DND-41 (cell line): ENCODE results near the gene TMEM175.

Experiments
- ATAC-seq: fragments of 200-7000 bp; cut with Tn5 transposase; 3 replicates; pipeline ENCODE4 v1.9.1; 2021; ENCODE audit warnings: low read depth; ENCODE audit not compliant: insufficient read depth
- DNase-seq: peaks from one replicate; pipeline ENCODE4 v3.0.0-alpha.2; 2020
- H2AFZ ChIP-seq: 2 replicates; pipeline ENCODE4 v1.6.0; 2012; ENCODE audit warnings: low read depth, low read length
- H3K27ac ChIP-seq: 2 replicates; pipeline ENCODE4 v1.5.1; 2012; ENCODE audit warnings: low read length, inconsistent platforms
- H3K27me3 ChIP-seq: fragments of 200-600 bp; sonication (generic); 2 replicates; pipeline ENCODE4 v1.6.0; 2012; ENCODE audit warnings: low read length, mild to moderate bottlenecking, inconsistent platforms; ENCODE audit not compliant: insufficient read depth, poor library complexity
- H3K36me3 ChIP-seq: 2 replicates; pipeline ENCODE4 v1.5.1; 2012; ENCODE audit warnings: low read length, inconsistent platforms; ENCODE audit not compliant: insufficient read depth
- H3K4me1 ChIP-seq: 2 replicates; pipeline ENCODE4 v1.5.1; 2012; ENCODE audit warnings: mild to moderate bottlenecking, low read length; ENCODE audit not compliant: insufficient read depth
- H3K4me2 ChIP-seq: 2 replicates; pipeline ENCODE4 v1.6.0; 2012; ENCODE audit warnings: mild to moderate bottlenecking, moderate library complexity, low read length, inconsistent platforms; ENCODE audit not compliant: insufficient read depth
- H3K4me3 ChIP-seq, 2 experiments: fragments of 200-600 bp in 1 of 2; shearing (Covaris generic) in 1 of 2; 2 replicates each; pipeline ENCODE4 v1.5.1; 2012 to 2016; ENCODE audit warnings: inconsistent platforms in 2 of 2, low read length in 2 of 2, mild to moderate bottlenecking in 2 of 2, low read depth in 1 of 2, moderate library complexity in 1 of 2
- H3K79me2 ChIP-seq: 2 replicates; pipeline ENCODE4 v1.6.0; 2012; ENCODE audit warnings: low read length, inconsistent platforms; ENCODE audit not compliant: insufficient read depth
- H3K9ac ChIP-seq: 2 replicates; pipeline ENCODE4 v1.6.0; 2012; ENCODE audit warnings: low read depth, mild to moderate bottlenecking, inconsistent platforms, low read length, moderate library complexity
- H3K9me3 ChIP-seq: 2 replicates; pipeline ENCODE4 v1.5.1; 2012; ENCODE audit warnings: low read length, moderate library complexity, mild to moderate bottlenecking, inconsistent platforms; ENCODE audit not compliant: insufficient read depth, severe bottlenecking
- H4K20me1 ChIP-seq: 2 replicates; pipeline ENCODE4 v1.6.0; 2012; ENCODE audit warnings: low read length; ENCODE audit not compliant: insufficient read depth
- EZH2 ChIP-seq: IDR thresholded peaks from 3 replicates; pipeline ENCODE4 v1.6.1; 2012; ENCODE audit warnings: borderline replicate concordance, low read depth, mild to moderate bottlenecking, moderate library complexity, low read length, inconsistent platforms; ENCODE audit not compliant: severe bottlenecking
- TF ChIP-seq, protein P1 (sequence below): IDR thresholded peaks from 2 replicates; pipeline ENCODE4 v1.5.1; 2012; ENCODE audit warnings: borderline replicate concordance, low read length, moderate library complexity, mild to moderate bottlenecking; ENCODE audit not compliant: poor library complexity, severe bottlenecking; ENCODE audit errors: extremely low read depth

The TMEM175 gene

DNA sequence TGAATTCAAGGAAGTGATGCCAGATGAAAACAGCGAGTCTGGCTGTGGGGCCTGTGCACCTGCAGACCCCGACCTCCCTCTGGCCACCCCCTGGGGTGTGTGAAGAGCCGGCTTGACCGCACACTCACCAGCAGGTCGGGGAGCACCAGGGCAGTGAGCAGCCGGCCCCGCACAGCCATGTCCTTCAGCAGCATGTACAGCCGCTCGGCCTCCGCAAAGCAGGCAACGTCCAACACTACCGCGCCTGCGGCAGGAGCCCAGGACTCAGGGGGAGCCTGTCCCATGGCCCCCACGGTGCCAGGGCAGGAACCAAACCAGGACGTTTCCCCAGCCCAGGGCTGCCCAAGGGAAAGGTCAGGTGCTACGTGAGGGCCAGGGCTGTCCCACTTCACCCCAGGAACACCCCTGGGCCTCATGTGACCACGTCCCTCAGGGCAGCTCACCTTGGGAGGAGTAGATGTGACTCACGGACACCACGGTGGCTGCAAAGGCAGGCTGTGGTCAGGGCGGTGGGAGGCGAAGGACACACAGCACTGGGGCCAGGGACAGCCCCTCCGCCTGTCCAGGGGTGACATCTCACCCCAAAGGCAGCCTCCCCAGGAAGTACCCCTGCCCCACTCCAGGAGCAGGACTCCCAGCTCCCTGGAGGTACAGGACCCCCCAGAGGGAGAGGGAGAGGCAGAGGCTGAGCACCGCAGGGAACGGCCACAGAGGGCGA lies 32.9 kb downstream of the TMEM175 start:
- Histone ChIP-seq H4K20me1 (peaks cover 13% of the 10 kb centered on the region), H3K4me3 (no peak overlapping the region), H3K79me2 (peaks cover 3% of the 10 kb centered on the region; the same call in 1 of the 2 replicates), H3K27ac (no peak overlapping the region), H3K9me3 (no peaks in the 10 kb centered on the region), H3K9ac (no peak overlapping the region), H3K36me3 (peaks cover 65% of the 10 kb centered on the region), H2AFZ (no peak overlapping the region), H3K4me1 (no peaks in the 10 kb centered on the region), H3K27me3 (no peaks in the 10 kb centered on the region), H3K4me2 (no peak overlapping the region)
- ATAC-seq (no peak), DNase-seq (no peak)
- no peak for TF ChIP-seq EZH2
- TF ChIP-seq, protein P1, sequence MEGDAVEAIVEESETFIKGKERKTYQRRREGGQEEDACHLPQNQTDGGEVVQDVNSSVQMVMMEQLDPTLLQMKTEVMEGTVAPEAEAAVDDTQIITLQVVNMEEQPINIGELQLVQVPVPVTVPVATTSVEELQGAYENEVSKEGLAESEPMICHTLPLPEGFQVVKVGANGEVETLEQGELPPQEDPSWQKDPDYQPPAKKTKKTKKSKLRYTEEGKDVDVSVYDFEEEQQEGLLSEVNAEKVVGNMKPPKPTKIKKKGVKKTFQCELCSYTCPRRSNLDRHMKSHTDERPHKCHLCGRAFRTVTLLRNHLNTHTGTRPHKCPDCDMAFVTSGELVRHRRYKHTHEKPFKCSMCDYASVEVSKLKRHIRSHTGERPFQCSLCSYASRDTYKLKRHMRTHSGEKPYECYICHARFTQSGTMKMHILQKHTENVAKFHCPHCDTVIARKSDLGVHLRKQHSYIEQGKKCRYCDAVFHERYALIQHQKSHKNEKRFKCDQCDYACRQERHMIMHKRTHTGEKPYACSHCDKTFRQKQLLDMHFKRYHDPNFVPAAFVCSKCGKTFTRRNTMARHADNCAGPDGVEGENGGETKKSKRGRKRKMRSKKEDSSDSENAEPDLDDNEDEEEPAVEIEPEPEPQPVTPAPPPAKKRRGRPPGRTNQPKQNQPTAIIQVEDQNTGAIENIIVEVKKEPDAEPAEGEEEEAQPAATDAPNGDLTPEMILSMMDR: no peak

DNA sequence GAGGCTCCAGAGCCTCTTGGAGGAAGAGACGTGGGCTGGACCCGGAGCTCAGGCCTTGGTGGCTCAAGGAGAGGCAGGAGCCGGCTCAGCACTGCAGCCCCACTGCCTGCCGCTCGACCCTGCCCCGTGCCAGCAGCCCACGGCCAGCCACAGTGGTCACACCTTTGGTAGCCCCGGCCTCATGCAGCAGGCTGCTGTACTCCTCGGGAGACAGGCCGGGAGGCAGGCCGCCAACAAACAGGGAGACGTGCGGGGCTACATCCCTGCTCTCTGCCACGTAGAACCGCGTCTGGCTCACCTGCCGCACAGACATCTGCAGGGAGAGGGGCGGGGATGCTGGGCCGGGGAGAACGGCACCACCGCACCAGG lies 33.5 kb downstream of the TMEM175 start:
- DNase-seq: no peak
- H3K27me3 ChIP-seq: no peaks in the 10 kb centered on the region
- ATAC-seq: no peak
- H3K27ac ChIP-seq: no peak overlapping the region
- TF ChIP-seq, protein P1: no peak
- TF ChIP-seq EZH2: no peak
- H2AFZ ChIP-seq: no peak overlapping the region
- H3K4me3 ChIP-seq: no peak overlapping the region
- H4K20me1 ChIP-seq: peaks cover 18% of the 10 kb centered on the region
- peaks cover 61% of the 10 kb centered on the region for H3K36me3 ChIP-seq
- H3K79me2 ChIP-seq: peaks cover 5% of the 10 kb centered on the region; the same call in 1 of the 2 replicates
- H3K4me1 ChIP-seq: no peaks in the 10 kb centered on the region
- no peaks in the 10 kb centered on the region for H3K9me3 ChIP-seq
- H3K4me2 ChIP-seq: no peak overlapping the region
- no peak overlapping the region for H3K9ac ChIP-seq

DNA sequence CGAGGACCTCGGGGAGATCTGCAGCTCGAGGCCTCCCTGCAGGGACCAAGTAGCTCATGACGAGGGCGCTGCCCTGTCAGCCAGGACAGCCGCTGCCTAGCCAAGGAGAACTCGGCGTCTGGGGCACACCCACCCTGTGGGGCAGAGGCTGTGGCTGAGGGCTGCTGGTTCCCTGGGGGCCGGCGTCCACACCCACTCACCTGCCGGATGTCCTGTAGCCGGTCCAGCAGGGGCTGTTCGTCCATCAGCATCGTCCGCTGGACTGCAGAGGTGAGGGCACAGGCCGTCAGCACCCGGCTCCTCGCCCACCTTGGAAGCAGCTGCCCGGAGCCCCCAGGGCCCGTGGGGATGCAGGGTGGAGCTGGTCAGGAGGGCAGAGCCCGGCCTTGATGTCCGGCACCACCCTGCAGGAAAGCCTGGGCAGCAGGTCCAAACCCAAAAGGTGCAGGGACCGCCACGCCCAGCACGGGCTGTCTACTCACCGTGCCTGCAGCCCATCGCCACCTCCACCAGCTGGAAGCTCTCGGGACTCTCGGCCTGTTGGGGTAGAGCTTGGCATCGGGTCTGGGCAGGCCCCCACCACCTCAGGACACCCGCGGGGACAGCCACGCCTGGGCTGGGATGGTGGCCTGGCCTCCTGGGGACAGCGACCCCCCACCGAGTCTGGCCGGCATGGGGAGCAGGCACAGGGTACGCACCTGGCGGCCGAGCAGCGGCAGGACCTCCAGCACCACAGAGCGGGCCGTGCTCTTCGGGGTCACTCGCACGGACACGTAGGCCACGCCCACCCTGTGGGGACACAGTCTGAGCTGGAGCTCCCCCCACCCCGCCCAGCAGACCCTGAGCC lies 34.2 kb downstream of the TMEM175 start:
- TF ChIP-seq, protein P1: no peak
- TF ChIP-seq EZH2: no peak
- ATAC-seq: no peak

More for the DNA sequence above, 34.2 kb downstream of the TMEM175 start:
- Histone ChIP-seq H3K4me2 (no peak overlapping the region), H3K27me3 (no peaks in the 10 kb centered on the region), H3K9me3 (no peaks in the 10 kb centered on the region), H3K79me2 (peaks cover 6% of the 10 kb centered on the region; the same call in 1 of the 2 replicates), H2AFZ (no peak overlapping the region), H3K4me1 (peaks cover 5% of the 10 kb centered on the region; the same call in 1 of the 2 replicates), H4K20me1 (peaks cover 26% of the 10 kb centered on the region), H3K27ac (no peak overlapping the region), H3K9ac (no peak overlapping the region), H3K36me3 (peaks cover 58% of the 10 kb centered on the region), H3K4me3 (no peak overlapping the region)
- DNase-seq: no peak
